Stimulated activated CD4-positive, alpha-beta T cell treated with anti-CD3 and anti-CD28 coated beads, Interleukin-4, amount 100 ng/mL, for 4 hours (primary cell): ENCODE measurements around the gene WIPI1.

Experiments used
- DNase-seq, 2 experiments: peaks; one replicate each; pipeline ENCODE4 v3.0.0-alpha.2; 2020

WIPI1 gene

GRCh38 chr17:68460715-68461114 lies 3.4 kb upstream of the WIPI1 start:
- no peak for DNase-seq

GRCh38 chr17:68460146-68460545 lies 2.9 kb upstream of the WIPI1 start:
- DNase-seq, result no peak

GRCh38 chr17:68459037-68459639 lies 1.8 kb upstream of the WIPI1 start:
- no peak for DNase-seq

GRCh38 chr17:68458260-68459036 lies 1.2 kb upstream of the WIPI1 start:
- no peak for DNase-seq

GRCh38 chr17:68457539-68458259 lies 403 bp upstream of the WIPI1 start:
- DNase-seq, result peak; percentile 97 to 98

GRCh38 chr17:68456339-68457167 lies 743 bp downstream of the WIPI1 start:
- DNase-seq, result no peak

GRCh38 chr17:68455901-68456338 lies 1.4 kb downstream of the WIPI1 start:
- DNase-seq, result no peak

- no peak for DNase-seq
Observed at GRCh38 chr17:68453991-68454665, 3.2 kb downstream of the WIPI1 start.

- no peak for DNase-seq
Observed at GRCh38 chr17:68452724-68453290, 4.5 kb downstream of the WIPI1 start.

GRCh38 chr17:68451670-68452354 lies 5.5 kb downstream of the WIPI1 start:
- no peak for DNase-seq

GRCh38 chr17:68450801-68451200 lies 6.5 kb downstream of the WIPI1 start:
- DNase-seq, result no peak

GRCh38 chr17:68450391-68450790 lies 6.9 kb downstream of the WIPI1 start:
- no peak for DNase-seq

- no peak for DNase-seq
Observed at GRCh38 chr17:68449021-68449739, 8.1 kb downstream of the WIPI1 start.

GRCh38 chr17:68446626-68447041 lies 10.7 kb downstream of the WIPI1 start:
- no peak for DNase-seq

- DNase-seq, result no peak
Observed at GRCh38 chr17:68445671-68446070, 11.6 kb downstream of the WIPI1 start.

- DNase-seq, result no peak
Observed at GRCh38 chr17:68443972-68444464, 13.3 kb downstream of the WIPI1 start.

GRCh38 chr17:68441070-68441770 lies 16.1 kb downstream of the WIPI1 start:
- no peak for DNase-seq

GRCh38 chr17:68440526-68440925 lies 16.8 kb downstream of the WIPI1 start:
- DNase-seq, result no peak

- DNase-seq, result no peak
Observed at GRCh38 chr17:68439656-68440290, 17.5 kb downstream of the WIPI1 start.
